ENCODE data around the gene VAV2. TPM values are rescaled to one million over a fixed set of nuclear protein-coding genes. Genes with fewer than 3 reads are reported as not detected.

Gene VAV2
- total RNA-seq, 4 donors from 2014 or later: 4.7 to 42.2 (median 15.8) TPM

DNA sequence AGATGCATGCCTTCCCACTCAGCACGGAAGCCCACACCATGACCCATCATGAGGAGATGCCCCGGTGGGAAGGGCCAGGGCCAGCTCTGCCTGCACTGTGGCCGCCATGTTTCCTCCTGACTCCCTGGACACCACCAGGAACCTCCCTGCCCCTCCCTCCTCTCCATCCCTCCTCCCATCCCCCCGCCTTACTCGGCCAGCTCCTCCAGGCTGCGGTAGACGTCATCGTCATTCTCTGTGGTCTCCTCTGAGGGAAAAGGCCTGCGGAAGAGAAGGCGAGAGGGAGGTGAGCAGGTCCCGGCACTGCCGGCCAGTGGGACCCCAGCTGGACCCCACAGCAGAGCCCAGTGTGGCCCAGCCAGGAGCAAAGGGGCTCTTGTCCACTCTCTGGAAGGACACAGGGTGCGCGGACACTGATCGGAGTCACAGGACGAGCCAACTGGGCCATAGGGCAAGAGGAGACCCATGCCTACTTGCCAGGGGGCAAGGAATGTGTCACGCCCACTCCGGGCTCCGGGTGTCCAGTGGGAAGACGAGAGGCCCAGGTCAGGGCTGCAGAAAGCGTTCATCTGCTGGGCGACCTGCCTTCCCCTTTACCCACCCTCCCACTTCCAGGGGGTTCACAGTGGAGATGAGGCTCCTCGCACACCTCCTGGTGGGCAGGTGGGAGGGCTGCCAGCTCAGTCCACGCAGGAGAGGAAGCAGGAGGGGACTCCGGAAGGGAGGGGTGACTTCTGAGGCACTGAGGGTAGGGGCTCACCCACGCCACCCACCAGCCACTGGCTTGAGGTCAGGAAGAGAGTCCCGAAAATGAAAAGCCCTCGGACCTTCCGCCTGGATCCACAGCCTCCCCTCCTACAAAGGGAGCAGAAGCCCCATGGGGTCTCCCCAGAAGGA is 157.8 kb downstream of the VAV2 start:
- H3K27ac ChIP-seq: no peak overlapping the region
- no peaks in the 10 kb centered on the region for H3K27me3 ChIP-seq
- no peaks in the 10 kb centered on the region for H3K9me3 ChIP-seq

DNA sequence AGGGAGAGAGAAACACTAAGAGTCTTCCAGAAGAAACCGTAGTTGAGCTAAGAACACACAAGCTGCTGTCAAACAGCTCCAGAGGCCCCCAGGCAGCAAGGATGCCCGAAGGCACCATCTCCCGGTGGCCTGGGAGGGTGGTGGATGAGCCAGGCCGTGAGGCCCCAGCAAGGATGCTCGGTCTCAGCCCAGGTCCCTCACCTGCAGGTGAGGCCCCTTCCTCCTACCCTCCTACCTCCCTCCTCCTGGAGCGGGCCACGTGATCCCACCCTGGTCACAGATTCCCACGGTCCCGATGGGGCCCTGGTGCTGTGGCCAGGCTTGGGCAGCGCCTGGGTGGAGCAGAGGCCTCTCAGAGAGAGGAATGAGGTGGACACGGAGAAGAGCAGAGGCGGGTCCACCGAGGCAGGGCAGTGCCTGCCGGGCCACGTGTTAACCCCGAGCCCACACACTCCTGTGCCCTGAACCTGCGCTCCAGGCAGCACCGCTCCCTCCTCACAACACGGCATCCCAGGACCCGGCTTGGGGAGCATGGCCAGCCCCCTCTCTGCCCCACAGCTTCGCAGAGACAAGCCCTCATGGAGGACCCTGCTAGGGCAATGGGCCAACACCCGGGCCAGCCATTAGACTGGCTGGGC is 158.6 kb downstream of the VAV2 start:
- Histone ChIP-seq H3K36me3 (no peaks in the 10 kb centered on the region), H3K27ac (no peak overlapping the region), H3K9me3 (no peaks in the 10 kb centered on the region), H3K4me3 (no peak overlapping the region), H3K4me1 (no peaks in the 10 kb centered on the region), H3K27me3 (no peaks in the 10 kb centered on the region)
- TF ChIP-seq POLR2A (IDR thresholded peaks at IDR 0.05): no peak
- TF ChIP-seq, protein P1, sequence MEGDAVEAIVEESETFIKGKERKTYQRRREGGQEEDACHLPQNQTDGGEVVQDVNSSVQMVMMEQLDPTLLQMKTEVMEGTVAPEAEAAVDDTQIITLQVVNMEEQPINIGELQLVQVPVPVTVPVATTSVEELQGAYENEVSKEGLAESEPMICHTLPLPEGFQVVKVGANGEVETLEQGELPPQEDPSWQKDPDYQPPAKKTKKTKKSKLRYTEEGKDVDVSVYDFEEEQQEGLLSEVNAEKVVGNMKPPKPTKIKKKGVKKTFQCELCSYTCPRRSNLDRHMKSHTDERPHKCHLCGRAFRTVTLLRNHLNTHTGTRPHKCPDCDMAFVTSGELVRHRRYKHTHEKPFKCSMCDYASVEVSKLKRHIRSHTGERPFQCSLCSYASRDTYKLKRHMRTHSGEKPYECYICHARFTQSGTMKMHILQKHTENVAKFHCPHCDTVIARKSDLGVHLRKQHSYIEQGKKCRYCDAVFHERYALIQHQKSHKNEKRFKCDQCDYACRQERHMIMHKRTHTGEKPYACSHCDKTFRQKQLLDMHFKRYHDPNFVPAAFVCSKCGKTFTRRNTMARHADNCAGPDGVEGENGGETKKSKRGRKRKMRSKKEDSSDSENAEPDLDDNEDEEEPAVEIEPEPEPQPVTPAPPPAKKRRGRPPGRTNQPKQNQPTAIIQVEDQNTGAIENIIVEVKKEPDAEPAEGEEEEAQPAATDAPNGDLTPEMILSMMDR (IDR thresholded peaks at IDR 0.05): no peak
- DNase-seq: no peak
- intact Hi-C loops (cut with DNase I; ENCODE audit: low total_unique reads): no loop called here

More for the DNA sequence above, 157.8 kb downstream of the VAV2 start:
- intact Hi-C loops (cut with DNase I; ENCODE audit: low total_unique reads): no loop called here
- Histone ChIP-seq H3K4me3 (no peak overlapping the region), H3K4me1 (no peaks in the 10 kb centered on the region), H3K36me3 (no peaks in the 10 kb centered on the region)
- no peak for DNase-seq
- TF ChIP-seq, protein P1 (IDR thresholded peaks at IDR 0.05): no peak
- no peak for TF ChIP-seq POLR2A (IDR thresholded peaks at IDR 0.05)

DNA sequence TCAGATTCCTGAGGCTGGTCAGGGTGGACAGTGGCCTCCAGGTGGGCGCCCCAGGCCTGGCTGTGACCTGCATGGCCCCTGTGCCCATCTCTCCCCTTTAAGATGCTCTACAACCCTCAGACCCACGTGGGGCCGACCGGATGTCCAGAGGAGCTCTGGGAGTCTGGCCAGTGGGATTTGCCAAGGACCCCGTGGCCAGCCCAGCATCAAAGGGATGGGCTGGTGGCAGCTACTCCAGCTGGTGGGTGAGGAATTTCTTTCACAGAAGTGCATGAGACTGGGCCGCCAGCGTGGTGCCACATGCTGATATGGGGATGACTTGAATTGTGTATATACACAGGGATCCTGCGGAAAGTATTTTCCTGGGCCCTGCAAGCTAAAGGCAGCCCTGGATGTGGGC is 159.2 kb downstream of the VAV2 start:
- H3K36me3 ChIP-seq: no peaks in the 10 kb centered on the region
- intact Hi-C loops (cut with DNase I; ENCODE audit: low total_unique reads): no loop called here
- no peak for DNase-seq

DNA sequence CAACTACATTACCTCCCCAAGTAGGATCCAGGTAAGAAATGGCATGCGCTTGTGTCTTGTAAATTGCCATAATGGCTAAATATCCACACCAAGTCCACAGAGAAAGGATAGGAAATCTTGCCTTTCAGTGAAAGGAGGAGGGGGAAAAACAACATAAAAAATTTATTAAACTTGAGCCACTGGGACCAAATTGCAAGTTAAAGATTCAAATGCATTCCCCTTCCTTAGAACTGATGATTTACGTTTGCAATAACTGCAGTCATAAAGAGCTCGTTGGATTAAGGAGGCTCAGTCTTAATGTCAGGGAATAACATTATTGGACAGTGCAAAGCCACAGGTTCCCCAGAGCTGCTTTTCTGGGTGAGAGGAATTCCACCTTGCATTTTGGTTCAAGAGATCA is 161.4 kb downstream of the VAV2 start:
- H3K4me3 ChIP-seq: no peak overlapping the region
- no peaks in the 10 kb centered on the region for H3K27me3 ChIP-seq
- intact Hi-C loops (cut with DNase I; ENCODE audit: low total_unique reads): no loop called here
- H3K27ac ChIP-seq: no peak overlapping the region
- H3K36me3 ChIP-seq: no peaks in the 10 kb centered on the region
- no peaks in the 10 kb centered on the region for H3K9me3 ChIP-seq
- no peak for TF ChIP-seq POLR2A (IDR thresholded peaks at IDR 0.05)
- TF ChIP-seq, protein P1 (IDR thresholded peaks at IDR 0.05): no peak
- H3K4me1 ChIP-seq: peaks cover 0 to 9% of the 10 kb centered on the region in 2 donors
- DNase-seq: no peak

More for the DNA sequence above, 159.2 kb downstream of the VAV2 start:
- H3K27ac ChIP-seq: no peak overlapping the region
- H3K9me3 ChIP-seq: no peaks in the 10 kb centered on the region
- H3K4me1 ChIP-seq: no peaks in the 10 kb centered on the region
- TF ChIP-seq, protein P1 (IDR thresholded peaks at IDR 0.05): no peak
- no peak for TF ChIP-seq POLR2A (IDR thresholded peaks at IDR 0.05)
- no peaks in the 10 kb centered on the region for H3K27me3 ChIP-seq
- H3K4me3 ChIP-seq: no peak overlapping the region

DNA sequence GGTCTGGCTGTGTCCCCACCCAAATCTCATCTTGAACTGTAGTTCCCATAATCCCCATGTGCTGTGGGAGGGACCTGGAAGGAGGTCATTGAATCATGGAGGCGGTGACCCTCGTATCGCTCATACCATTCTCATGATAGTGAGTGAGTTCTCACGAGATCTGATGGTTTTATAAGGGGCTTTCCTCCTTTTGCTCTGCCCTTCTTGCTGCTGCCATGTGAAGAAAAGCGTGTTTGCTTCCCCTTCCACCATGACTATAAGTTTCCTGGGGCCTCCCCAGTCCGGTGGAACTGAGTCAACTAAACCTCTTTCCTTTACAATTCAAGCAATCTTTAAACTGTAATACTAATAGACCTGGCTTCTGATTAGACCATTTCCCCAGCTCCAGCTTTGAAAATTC is 161.8 kb downstream of the VAV2 start:
- H3K9me3 ChIP-seq: no peaks in the 10 kb centered on the region
- intact Hi-C loops (cut with DNase I; ENCODE audit: low total_unique reads): no loop called here
- TF ChIP-seq, protein P1 (IDR thresholded peaks at IDR 0.05): no peak
- no peak for TF ChIP-seq POLR2A (IDR thresholded peaks at IDR 0.05)
- peaks cover 0 to 9% of the 10 kb centered on the region in 2 donors for H3K4me1 ChIP-seq
- H3K4me3 ChIP-seq: no peak overlapping the region
- H3K27me3 ChIP-seq: no peaks in the 10 kb centered on the region
- H3K36me3 ChIP-seq: no peaks in the 10 kb centered on the region
- H3K27ac ChIP-seq: no peak overlapping the region
- DNase-seq: no peak

All from uterus (tissue), 4 donors.